Measurements from ENCODE around the gene NUAK1. TPM values are rescaled to one million over a fixed set of nuclear protein-coding genes. Genes with fewer than 3 reads are reported as not detected.

NUAK1 gene
- total RNA-seq, 1 experiment from 2014 or later: 10.1 TPM

- Histone ChIP-seq H2BK120ac (ENCODE audit: low read depth, low read length, poor library complexity, severe bottlenecking) (no peak overlapping the region), H3K23me2 (ENCODE audit: insufficient read length, low read depth, low read length, poor library complexity, severe bottlenecking) (no peaks in the 10 kb centered on the region), H4K20me1 (ENCODE audit: control insufficient read depth, insufficient read depth, insufficient read length) (no peaks in the 10 kb centered on the region), H3K4me2 (ENCODE audit: insufficient read depth, insufficient read length, low read length) (no peak overlapping the region), H3K23ac (ENCODE audit: insufficient read length, low read depth, low read length) (no peak overlapping the region), H3K56ac (ENCODE audit: insufficient read length, low read depth, low read length) (no peak overlapping the region), H2BK12ac (ENCODE audit: insufficient read length, low read depth, low read length) (no peak overlapping the region), H4K91ac (ENCODE audit: insufficient read length, low read depth, low read length) (no peak overlapping the region), H3K4ac (ENCODE audit: low read depth, low read length) (no peak overlapping the region), H3K9me3 (ENCODE audit: control insufficient read depth, low read depth, low read length) (no peaks in the 10 kb centered on the region), H3T11ph (ENCODE audit: low read length) (no peak overlapping the region), H4K8ac (replicated peaks; ENCODE audit: insufficient read length, low read depth, low read length) (no peak overlapping the region), H3K14ac (ENCODE audit: insufficient read depth, low read length) (no peak overlapping the region), H2BK15ac (ENCODE audit: low read depth, low read length) (no peak overlapping the region), H3K4me1 (ENCODE audit: insufficient read depth, low read length) (no peaks in the 10 kb centered on the region), H2BK20ac (ENCODE audit: low read depth, low read length, poor library complexity, severe bottlenecking) (no peak overlapping the region), H2BK5ac (ENCODE audit: insufficient read length, low read length) (no peak overlapping the region), H3K18ac (ENCODE audit: insufficient read length, low read depth, low read length) (no peak overlapping the region), H2AFZ (ENCODE audit: low read length) (no peak overlapping the region), H3K79me1 (ENCODE audit: insufficient read depth, low read depth, low read length, poor library complexity, severe bottlenecking) (no peaks in the 10 kb centered on the region), H3K79me2 (ENCODE audit: insufficient read depth, low read length) (no peaks in the 10 kb centered on the region), H4K5ac (ENCODE audit: insufficient read length, low read depth, low read length) (no peak overlapping the region), H3K27ac (ENCODE audit: insufficient read length, low read depth, low read length) (no peak overlapping the region), H3K9ac (ENCODE audit: extremely low read depth, insufficient read length, low read length) (no peak overlapping the region), H2AK5ac (ENCODE audit: insufficient read length, low read length) (no peak overlapping the region), H3K27me3 (ENCODE audit: insufficient read depth, low read length) (no peaks in the 10 kb centered on the region)
- Mint-ChIP-seq H3K4me3 (no peak overlapping the region), H3K27me3 (ENCODE audit: low read depth) (no peaks in the 10 kb centered on the region), H3K4me1 (peaks cover 3 to 4% of the 10 kb centered on the region in 2 experiments; a peak in 3 of 4 replicates), H3K36me3 (ENCODE audit: insufficient read depth in 1 of 3, low read depth in 3 of 3) (peaks cover 0 to 4% (median 0%) of the 10 kb centered on the region in 3 experiments; a peak in 2 of 7 replicates), H3K9me3 (peaks cover 7 to 8% of the 10 kb centered on the region in 2 experiments; a peak in 4 of 5 replicates), H3K27ac (no peak overlapping the region)
- no peak for DNase-seq
- no CpG with 5 or more reads among the region's 4 CpGs for WGBS (ENCODE audit: extremely low coverage, insufficient read length, low lambda C conversion rate)
- TF ChIP-seq, protein P1, sequence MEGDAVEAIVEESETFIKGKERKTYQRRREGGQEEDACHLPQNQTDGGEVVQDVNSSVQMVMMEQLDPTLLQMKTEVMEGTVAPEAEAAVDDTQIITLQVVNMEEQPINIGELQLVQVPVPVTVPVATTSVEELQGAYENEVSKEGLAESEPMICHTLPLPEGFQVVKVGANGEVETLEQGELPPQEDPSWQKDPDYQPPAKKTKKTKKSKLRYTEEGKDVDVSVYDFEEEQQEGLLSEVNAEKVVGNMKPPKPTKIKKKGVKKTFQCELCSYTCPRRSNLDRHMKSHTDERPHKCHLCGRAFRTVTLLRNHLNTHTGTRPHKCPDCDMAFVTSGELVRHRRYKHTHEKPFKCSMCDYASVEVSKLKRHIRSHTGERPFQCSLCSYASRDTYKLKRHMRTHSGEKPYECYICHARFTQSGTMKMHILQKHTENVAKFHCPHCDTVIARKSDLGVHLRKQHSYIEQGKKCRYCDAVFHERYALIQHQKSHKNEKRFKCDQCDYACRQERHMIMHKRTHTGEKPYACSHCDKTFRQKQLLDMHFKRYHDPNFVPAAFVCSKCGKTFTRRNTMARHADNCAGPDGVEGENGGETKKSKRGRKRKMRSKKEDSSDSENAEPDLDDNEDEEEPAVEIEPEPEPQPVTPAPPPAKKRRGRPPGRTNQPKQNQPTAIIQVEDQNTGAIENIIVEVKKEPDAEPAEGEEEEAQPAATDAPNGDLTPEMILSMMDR (conservative IDR thresholded peaks at IDR 0.05): no peak
Measured at GRCh38 chr12:106171117-106171750, 32.5 kb upstream of the NUAK1 start.

All from H9 (cell line).